NCI-H2107 treated with DMSO at 0.1 percent for 48 hours (cell line): ENCODE measurements around the gene DCANP1.

Source experiments
- DNase-seq: peaks from one replicate; lab custom pipeline; 2025; ENCODE audit not compliant: unreplicated experiment; lab: John Stamatoyannopoulos, UW

The DCANP1 gene

DNA sequence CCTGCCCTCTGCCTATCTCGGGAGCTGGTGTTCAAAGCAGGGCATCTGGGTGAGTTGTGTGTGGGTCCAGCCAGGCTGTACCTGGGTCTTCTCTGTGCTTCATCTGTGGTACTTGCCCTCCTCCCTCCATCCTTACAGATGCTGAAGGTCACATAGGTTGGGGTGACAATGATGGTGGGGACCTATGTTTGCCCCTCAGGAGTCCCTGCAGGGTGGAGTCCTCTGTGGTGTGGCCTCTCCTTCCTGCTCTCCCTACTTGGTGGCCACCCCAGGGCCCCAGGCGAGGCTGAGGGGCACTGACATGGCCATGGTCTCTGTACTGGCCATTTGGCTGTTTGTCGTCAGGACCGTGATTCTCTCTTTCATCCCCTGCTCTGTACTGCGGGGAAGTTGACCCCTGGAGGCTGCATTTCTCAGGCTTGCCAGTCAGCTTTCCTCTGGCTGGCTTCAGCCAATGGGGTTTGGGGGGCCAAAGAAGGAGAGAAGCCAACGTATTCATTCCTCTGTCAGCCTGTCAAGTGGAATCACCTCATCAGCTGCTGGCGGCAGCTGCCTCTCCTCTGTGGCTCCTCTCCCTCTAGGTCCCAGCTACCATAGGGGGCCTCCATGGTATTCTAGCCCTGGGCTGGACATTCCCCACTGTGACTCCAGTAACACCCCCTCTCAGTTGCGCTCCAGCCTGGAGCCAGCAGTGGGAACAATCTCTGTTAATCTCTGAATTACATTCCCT lies 4.6 kb downstream of the DCANP1 start:
- no peak for DNase-seq

DNA sequence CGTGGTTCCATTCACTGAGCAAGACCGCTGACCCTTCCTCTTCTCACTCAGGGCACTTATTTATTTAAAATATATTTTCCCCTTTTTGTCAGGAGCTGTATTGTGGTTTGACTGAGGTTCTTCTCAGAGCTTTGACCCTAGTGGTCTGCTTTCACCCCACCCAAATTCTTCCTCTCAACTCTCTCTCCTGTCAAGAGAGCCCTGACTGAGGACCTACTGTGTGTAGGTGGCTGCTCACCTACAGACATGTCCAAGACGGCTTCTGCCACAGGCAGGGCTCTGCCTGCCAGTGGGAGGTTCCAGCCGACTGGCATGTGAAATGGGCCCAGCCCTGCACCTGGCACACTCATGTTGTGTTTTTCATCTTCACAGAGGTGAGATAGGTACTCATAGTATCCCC lies 5.2 kb downstream of the DCANP1 start:
- no peak for DNase-seq

DNA sequence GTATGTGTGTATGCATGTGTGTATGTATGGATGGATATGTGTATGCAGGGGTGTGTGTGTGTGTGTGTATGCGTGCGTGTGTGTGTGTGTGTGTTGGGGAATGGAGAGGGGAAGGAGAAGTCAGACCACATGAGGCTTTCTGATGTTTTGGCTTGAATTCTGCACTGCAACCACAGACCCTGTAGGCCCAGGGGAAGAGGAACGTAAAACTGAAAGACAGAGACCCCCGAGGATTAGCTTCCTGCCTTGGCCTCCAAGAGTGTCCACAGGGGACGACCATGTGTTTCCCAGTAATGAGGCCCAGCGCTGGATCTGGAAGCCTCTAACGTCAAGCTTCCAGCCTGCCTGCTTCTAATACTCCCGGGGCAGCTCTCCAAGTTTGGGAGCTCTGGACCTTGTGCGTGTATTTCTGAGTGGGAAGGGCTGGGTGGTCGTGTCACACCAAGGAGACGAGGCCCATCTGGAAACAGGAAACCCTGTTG lies 5.8 kb downstream of the DCANP1 start:
- DNase-seq = no peak

DNA sequence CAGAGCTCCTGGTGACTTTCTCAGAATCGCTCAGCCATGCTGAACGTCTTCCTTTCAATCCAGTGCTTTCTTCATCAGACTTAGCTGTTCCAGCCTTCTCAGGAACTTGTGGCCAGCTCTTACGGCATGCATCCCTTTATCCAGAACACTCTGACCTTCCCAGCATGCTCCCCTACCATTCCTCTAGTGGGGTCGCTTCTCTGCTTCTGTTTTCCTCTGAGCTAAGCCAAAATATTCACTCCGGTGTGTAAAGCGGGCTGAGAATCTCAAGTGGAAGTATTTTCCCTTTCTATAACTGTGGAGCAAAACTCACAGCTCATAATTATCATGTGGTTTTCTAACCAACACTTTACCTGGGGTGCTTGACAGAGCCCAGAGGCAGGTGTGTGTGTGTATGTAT lies 6.2 kb downstream of the DCANP1 start:
- DNase-seq = peak; percentile 10

DNA sequence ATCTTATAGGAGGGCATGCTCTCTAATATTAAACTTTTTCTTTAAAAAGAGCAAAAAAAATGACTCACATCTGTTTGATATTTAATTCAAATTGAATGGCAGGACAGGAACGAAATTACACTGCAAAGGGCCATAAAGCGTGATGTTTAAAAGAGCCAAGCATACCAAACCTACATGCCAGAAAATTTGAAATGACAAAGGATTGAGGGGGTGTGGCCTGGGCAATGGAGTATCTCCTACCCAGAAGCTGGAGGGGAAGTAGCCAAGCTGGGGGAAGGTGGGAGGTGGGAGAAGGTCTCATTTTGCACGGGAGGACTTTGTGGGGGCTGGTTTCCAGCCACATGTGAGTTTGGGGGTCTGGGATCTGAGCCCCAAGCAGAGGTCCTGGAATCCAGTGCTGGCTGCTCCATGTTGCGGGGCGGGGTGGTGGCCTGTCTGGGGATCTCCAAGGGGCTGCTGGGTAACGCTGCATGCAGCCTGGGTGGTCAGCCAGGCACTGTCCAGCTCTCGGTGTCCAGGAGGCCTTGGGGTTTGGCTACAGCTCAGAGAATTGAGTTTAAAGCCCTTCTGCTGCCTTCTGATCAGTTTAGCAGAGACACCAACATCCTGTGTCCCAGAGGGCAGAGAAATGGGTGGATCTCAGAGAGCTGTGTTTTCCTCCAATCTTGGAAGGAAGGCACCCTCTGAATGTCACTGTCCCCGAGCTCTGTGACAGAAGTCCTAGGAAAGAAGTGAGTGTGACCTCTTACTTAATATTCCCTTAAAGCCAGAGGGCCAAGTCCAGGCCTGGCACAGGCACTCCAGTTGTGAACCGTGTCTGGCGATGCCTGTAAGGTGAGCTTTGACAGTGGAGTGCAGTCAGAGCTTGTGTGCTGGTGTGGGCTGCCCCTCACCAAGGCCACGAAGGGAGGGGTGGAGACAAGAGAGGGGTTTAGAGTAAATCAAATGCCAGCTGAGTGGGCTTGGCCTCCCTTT lies 7.6 kb downstream of the DCANP1 start:
- no peak for DNase-seq

DNA sequence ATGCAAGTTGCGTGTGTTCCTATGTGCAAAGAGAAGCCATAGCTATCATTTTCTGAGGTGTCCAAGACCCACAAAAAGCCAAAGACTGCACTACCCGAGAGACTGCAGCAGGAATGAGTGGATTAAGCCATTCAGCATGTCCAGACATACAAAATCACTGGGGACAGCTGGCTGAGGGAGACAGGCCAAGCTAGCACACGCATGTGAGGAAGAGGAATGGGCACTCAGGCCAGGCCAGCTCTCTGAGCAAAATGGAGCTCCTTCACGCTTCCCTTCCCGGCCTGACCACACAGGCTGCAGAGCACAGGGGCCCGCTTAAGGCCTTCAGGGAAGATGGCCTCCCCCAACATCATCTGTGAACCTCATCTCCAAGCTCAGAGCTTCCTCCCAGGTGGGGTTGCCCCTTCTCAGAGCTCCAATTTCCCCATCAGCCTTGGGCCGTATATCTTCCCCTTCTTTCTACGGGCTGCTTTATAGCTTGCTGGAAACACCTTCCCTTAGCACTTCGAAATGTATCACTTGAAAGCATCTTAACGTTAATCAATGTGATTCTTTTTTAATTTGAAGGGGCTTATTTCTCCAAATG lies 8.4 kb downstream of the DCANP1 start:
- DNase-seq = no peak

DNA sequence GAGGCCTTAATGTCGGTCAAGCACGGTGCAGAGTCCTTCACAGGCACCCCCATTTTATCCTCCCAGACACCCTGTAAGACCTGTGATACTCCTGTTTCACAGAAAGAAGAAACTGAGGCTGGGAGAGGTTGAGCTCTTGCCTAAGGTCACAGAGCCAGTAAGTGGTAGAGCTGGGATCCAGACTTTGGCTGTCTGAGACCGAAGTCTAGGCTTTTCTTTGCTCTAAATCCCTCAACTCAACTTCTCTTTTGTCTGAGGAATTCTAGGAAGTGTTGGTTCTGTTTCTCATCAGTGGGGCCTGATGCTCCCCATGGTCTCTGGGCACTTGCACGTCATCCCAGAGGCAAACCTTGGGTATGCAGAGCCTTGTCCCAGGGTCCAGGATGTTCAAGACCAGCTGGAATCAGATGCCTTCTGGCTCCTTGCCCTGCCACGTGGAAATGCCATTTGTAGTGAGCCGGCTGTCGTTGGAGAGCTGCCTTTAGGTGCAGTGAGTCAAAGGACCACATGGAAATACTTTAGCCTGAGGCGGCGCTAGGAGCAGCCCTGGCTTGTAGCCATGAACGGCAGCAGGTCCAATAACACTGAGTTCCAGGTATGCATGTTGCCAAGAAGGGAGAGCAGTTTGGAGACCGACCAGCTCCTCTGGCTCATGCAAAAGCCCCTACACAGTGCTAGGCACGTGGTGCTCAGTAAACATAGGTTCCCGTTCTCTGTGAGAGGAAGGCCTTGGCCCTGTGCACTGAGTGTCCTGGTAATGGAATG lies 9.2 kb downstream of the DCANP1 start:
- DNase-seq = peak; percentile 37

DNA sequence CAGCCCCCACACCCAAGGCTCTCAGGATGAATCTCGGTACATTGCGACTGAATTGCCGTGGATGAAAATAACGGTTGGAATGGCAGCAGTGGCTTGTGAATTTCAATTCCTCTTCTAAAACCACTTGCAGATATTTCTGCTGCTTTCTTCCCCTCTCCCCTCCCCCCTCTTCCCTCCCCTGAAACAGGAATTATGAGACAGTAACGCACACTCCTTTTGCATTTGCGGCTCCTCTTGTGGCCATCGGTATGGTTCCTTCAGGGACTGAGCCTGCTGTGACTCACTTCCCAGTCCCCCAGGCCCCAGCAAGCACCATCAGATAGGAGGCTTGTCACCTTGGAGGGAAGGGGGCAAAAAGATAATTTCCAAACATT lies 9.7 kb downstream of the DCANP1 start:
- DNase-seq = no peak

DNA sequence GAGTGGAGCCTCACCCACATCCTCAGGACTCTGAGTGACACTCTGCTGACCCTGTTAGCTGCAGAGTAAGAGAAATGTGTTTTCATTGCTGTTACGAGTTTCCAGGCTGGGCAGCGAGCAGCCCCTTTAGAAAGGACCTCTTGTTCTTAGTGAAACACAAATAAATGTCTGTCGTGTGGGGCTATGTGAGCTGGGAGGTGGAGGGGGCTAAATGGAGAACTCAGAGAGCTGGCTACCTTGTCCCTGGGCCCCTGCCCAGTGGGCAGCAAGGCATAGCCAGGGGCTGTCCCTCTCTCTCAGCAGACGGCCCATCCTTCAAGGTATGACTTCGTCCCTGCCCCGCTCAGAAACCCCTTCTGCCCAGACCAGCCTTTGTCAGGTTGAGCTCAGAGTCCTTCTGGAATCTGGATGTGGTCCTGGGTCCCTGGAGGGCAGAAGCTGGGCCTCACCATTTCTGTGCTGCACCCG lies 10.2 kb downstream of the DCANP1 start:
- DNase-seq = no peak

DNA sequence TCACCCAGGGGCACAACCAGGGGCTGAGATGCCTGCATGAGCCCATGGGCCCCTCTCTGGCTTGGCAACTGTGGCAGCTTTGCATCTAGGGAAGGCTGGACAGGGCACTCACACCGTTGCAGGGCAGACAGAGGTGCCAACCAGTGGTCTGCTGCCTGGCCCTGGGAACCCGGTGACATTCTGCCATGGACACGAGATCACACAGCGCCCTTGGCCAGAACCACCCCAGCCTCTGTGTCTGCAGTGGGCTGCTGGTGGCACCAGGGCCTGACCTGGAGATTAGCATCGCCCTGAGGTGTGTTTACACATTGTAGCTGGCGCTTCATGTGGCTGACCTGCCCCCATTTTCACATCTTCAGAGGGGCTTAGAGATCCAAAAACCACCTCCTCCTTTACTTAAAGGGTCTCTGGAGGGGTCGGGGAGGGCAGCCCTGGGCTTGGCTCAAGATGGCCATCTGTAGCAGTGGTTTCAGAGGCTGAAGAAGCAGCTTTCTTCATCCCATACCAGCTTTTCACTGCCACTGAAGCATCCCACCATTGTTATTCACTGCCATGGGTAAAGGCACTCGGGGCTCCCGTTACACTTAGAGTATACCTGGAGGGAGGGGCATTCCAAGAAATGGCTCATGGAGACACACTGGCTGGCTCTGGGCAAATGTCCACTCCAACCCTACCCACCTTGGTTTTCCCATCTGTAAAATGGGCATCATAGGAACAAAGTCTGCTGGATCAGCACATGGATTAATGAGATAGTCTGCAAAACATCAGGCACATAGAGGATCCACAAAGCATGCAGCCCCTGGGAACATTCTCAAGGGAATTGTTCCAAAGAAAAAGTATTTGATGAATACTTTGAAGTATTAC lies 11.4 kb downstream of the DCANP1 start:
- DNase-seq = no peak

DNA sequence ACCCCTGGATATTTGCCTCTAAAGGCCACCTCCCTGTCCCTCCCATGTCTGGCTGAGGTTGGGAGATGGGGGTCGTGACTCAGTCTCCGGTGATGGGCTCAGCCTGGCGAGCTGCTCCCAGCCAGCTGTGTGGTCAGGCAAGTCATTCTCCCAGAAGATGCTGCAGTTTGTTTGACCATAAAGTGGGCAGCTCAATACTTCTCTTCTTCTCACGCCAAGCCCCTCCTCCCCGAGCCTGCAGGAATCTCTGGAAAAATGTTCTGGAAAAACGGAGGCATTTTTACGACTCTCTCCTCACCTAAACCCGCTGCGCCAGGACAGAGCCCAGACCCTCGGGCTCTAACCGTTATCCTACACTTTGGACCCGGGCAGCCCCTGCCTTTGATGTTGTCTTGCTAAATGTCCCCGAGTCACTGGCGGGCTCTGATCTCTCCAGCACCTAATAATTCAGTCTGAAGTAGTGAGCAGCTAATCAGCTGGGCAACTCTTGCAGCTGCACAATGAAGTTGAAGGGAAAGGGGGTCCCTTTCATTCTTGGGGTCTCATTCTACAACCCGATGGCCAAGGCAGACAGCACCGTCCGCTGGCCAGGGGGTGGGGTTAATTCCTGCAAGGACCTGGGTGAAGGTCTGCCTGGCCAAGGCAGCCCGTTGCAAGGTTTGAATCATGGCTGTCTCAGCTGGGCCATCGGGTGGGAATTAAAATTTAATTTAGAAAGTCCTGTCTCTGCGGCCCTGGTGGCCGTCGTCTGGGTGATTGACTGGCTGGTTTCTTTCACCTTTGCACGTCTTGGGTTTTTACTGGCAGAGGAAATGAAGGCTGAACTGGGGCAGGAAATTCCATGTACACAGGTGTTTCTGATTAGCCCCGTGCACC lies 12.3 kb downstream of the DCANP1 start:
- no peak for DNase-seq

DNA sequence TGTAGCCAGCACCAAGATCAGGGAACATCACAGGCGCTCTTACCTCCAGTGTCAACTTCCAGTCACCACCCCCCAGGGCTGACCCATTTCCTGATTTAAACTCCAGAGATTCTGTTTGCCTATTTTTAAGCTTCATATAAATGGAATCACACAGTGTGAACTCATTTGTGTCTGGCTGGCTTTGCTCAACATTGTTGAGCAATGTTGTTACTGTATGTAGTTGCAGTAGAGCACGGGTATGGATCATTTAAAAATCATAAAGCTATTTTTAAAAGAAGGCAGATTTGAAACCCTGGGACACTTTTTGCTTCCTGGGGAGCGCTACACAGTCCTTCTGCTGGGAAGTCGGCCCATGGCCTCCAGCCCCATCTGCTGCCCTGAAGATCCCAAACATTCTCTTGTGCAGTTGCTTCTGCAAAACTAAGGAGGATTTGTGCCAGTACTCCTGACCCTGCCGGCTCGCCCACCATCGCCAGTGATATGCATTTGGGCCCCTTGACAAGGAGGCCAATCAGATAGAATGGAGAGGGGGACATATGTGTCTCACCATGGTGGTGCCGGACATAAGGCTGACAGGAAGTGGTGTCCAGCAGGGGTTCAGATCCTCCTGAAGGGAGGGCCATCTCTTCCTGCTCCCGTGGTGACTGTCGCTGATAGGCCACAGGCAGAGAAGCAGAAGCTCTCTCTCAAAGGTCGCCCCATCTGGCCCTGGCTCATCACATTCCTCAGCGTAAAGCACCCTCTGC lies 13.3 kb downstream of the DCANP1 start:
- DNase-seq = no peak

DNA sequence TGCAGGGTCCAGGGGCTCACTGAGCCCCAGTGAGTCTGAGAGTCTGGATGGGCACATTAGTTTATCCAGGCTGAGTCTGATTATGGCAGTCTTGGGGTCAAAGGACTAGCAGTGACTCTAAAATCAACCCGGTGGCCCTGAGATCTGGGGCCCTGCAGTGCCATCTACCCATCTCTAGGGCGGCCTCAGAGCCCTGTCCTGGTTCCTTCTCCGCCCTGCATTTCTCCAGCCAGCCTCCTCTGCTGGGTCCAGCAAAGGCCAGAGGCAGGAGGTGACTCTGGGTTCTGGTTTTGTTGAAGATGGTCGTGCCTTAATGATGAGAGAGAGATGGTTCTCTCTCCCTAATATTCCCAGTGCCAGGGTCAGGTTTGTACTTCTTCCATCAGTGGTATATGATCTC lies 15.0 kb downstream of the DCANP1 start:
- no peak for DNase-seq

DNA sequence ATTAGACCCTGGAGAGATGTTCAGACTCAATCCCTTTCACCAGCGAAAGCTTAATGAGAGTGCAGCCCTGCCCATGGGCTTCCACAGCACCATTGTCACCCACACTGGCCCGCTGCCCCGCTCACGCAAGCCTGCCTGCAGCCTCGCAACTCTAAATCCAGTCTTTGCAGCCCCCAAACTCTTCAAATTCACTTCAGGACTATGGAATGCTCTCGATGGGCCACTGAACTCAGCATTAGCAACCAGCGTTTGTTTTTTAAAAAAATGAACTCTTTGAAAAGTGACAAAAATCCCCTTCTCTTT lies 17.1 kb downstream of the DCANP1 start:
- DNase-seq = no peak

DNA sequence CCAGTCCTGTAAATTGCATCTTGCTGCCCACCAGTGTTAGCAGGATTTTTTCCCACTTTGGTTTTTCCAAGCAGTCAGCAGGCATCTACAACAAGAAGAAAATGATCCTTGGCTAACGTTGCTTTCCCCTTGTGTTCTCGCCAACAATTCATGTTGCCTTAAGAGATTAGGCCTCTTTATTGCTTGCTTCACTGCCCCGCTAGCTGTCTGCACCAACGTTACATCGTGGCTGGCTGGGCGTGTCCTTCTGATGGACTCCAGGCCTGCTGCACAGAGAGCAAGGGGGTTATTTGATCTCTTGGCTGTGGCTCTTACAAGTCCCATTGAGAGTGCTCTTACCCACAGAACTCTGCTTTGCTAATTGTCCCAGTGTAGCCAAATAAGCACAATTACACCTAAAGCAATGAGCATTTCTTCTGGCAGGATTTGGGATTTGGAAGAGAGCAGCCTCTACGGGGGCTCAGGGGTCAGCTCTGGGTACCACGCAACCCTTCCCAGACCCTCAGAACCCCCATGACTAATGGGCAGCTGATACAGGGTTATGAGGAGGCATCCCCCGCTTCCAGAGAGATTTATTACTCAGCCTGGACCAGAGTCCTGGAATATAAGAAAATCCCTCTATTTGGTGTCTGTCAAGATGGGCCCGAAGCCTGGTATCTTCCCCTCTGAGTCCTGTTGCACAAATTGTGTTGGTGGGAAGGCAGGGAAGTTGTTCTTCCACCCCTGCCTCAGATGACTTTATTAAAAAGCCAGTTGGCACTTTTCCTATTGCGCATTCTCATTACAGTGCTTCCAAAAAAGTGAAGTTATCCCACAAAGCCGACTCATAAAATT lies 17.6 kb downstream of the DCANP1 start:
- DNase-seq = peak; percentile 73

DNA sequence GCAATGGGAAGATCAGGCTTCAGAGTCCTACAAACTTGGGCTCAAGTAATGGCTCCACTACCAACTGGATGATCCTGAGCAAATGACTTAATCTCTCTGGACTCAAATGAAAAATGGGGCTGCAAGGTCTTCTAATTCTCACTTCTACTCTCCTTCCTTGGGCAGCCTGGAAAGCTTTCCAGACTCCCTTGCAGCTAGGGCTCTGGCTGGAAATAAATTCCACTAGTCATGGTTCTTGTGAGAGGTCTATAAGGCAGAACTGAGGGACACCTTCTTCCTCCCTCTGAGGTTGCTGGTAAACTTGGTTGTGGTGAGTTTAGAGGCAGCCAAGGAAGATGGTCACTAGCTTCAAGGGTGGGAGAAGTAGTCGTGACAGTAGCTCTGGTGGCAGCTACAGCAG lies 18.6 kb downstream of the DCANP1 start:
- no peak for DNase-seq
